SK-N-SH treated with all-trans-retinoic acid at 6 μM for 48 hours (cell line): Measurements from ENCODE around the gene NSD2.

Experiments
- CSDC2 ChIP-seq: fragments of 250-450 bp; sonication (Bioruptor Pico); IDR thresholded peaks from 2 replicates; pipeline ENCODE4 v1.5.0; 2020; ENCODE audit warnings: mild to moderate bottlenecking, moderate library complexity
- SNAI2 ChIP-seq: fragments of 250-450 bp; sonication (Bioruptor Pico); IDR thresholded peaks from 2 replicates; pipeline ENCODE4 v1.5.0; 2020; ENCODE audit warnings: mild to moderate bottlenecking, moderate library complexity
- ZFP30 ChIP-seq: fragments of 450-650 bp; formaldehyde crosslinking; IDR thresholded peaks from 2 replicates; pipeline ENCODE4 v1.5.0; 2022; ENCODE audit warnings: mild to moderate bottlenecking, moderate library complexity

GRCh38 chr4:1987296-1987695, 116.1 kb downstream of the NSD2 start:
- no peak for TF ChIP-seq SNAI2 (CRISPR knock-in tag)
- no peak for TF ChIP-seq ZFP30
- no peak for TF ChIP-seq CSDC2
